HepG2 (cell line): ENCODE data around the gene ARCN1. TPM values are rescaled to one million over a fixed set of nuclear protein-coding genes. Genes with fewer than 3 reads are reported as not detected.
A peak's percentile ranks its signal among the peaks of the same experiment; 100 is the strongest.

Source experiments
- ATAC-seq: fragments of 200-7000 bp; cut with Tn5 transposase; 3 replicates; pipeline ENCODE4 v1.9.1; 2020; ENCODE audit warnings: mild to moderate bottlenecking, moderate library complexity
- BruUV-seq: library from RNA; stranded (reverse); fragments of 400-500 nt; replicated peaks from 2 replicates; lab custom pipeline; 2021; lab: Mats Ljungman, UMichigan
- CTCF ChIA-PET: fragments of 300-600 bp; formaldehyde crosslinking; extraction: SDS; loops from one replicate; lab custom pipeline; 2021; ENCODE audit warnings: low total read pairs, inconsistent platforms, low intra/inter-chr PET ratio; lab: Yijun Ruan, JAX
- POLR2A ChIA-PET: fragments of 350-600 bp; sonication (Branson Sonifier 250); formaldehyde crosslinking; loops from one replicate; lab custom pipeline; 2020; ENCODE audit warnings: antibody characterized with exemption, inconsistent platforms; lab: Yijun Ruan, JAX
- DNase-seq: peaks from one replicate; pipeline ENCODE4 v3.0.0-alpha.2; 2015; ENCODE audit warnings: low spot score
- FAIRE-seq: peaks from 3 replicates; lab custom pipeline; 2011; peaks lifted over from hg19 to GRCh38; lab: Jason Lieb, UNC
- H2AFZ ChIP-seq: one replicate; pipeline ENCODE4 v1.6.1; 2011; ENCODE audit warnings: low read length, inconsistent platforms
- H3K27ac ChIP-seq: fragments of 300-600 bp; 3 replicates; pipeline ENCODE4 v1.8.0; 2011; ENCODE audit warnings: mixed run types, mild to moderate bottlenecking, mixed read lengths, low read length, inconsistent platforms; ENCODE audit not compliant: insufficient read depth; ENCODE audit errors: extremely low read length
- H3K27me3 ChIP-seq, 2 experiments: fragments of 200-600 bp in 1 of 2; 2 replicates in 1 of 2; 3 replicates in 1 of 2; pipeline versions ENCODE4 v1.6.0 to v1.8.0; 2011; ENCODE audit warnings: low read length in 2 of 2, mild to moderate bottlenecking in 2 of 2, moderate library complexity in 2 of 2, inconsistent platforms in 1 of 2; ENCODE audit not compliant: insufficient read depth in 2 of 2, control insufficient read depth in 1 of 2
- H3K36me3 ChIP-seq, 2 experiments: fragments of 200-600 bp in 1 of 2; replicated peaks in 1 of 2; 2 replicates in 1 of 2; 3 replicates in 1 of 2; pipeline versions ENCODE4 v1.5.1 to v1.8.0; 2011; ENCODE audit warnings: low read length in 2 of 2, inconsistent platforms in 1 of 2; ENCODE audit not compliant: insufficient read depth in 2 of 2, control insufficient read depth in 1 of 2
- H3K4me1 ChIP-seq: 2 replicates; pipeline ENCODE4 v1.5.1; 2012; ENCODE audit warnings: low read length, inconsistent platforms; ENCODE audit not compliant: insufficient read depth
- H3K4me2 ChIP-seq: 2 replicates; pipeline ENCODE4 v1.6.0; 2011; ENCODE audit warnings: low read depth, low read length, inconsistent platforms
- H3K4me3 ChIP-seq, 3 experiments: fragments of 200-600 bp in 1 of 3; sonication (generic), shearing (Covaris generic) in 1 of 3; replicated peaks in 1 of 3; 2 replicates each; pipeline ENCODE4 v1.5.1; 2011 to 2016; ENCODE audit warnings: low read length in 3 of 3, inconsistent platforms in 2 of 3, low read depth in 2 of 3, mild to moderate bottlenecking in 2 of 3, control low read depth in 1 of 3, mixed read lengths in 1 of 3; ENCODE audit not compliant: insufficient read depth in 1 of 3
- H3K79me2 ChIP-seq: one replicate; pipeline ENCODE4 v1.6.1; 2011; ENCODE audit warnings: low read length, inconsistent platforms; ENCODE audit not compliant: insufficient read depth
- H3K9ac ChIP-seq: 2 replicates; pipeline ENCODE4 v1.6.0; 2011; ENCODE audit warnings: mild to moderate bottlenecking, low read depth, low read length, inconsistent platforms; ENCODE audit not compliant: insufficient read depth
- H3K9me3 ChIP-seq: 2 replicates; pipeline ENCODE4 v1.5.1; 2012; ENCODE audit warnings: mild to moderate bottlenecking, low read length
- H4K20me1 ChIP-seq: 2 replicates; pipeline ENCODE4 v1.6.0; 2011; ENCODE audit warnings: inconsistent platforms, mild to moderate bottlenecking, low read length, moderate library complexity; ENCODE audit not compliant: insufficient read depth
- AKAP8 ChIP-seq: sonication (generic); formaldehyde crosslinking; IDR thresholded peaks from 2 replicates; pipeline ENCODE4 v1.5.1; 2020; ENCODE audit warnings: mild to moderate bottlenecking, missing genetic modification reagents
- ARHGAP35 ChIP-seq: sonication (generic); formaldehyde crosslinking; IDR thresholded peaks from 2 replicates; pipeline ENCODE4 v1.9.0; 2022; ENCODE audit warnings: mild to moderate bottlenecking, inconsistent platforms, moderate library complexity, missing genetic modification reagents, borderline replicate concordance
- MAFF ChIP-seq: IDR thresholded peaks from 2 replicates; pipeline ENCODE4 v1.6.1; 2011; ENCODE audit warnings: low read depth, low read length, improper control_type of control experiment
- MAFK ChIP-seq, 2 experiments: IDR thresholded peaks in 1 of 2; conservative IDR thresholded peaks in 1 of 2; 2 replicates each; pipeline ENCODE4 v1.6.1; 2011; ENCODE audit warnings: improper control_type of control experiment in 2 of 2, low read length in 2 of 2
- MTF2 ChIP-seq: sonication (generic); formaldehyde crosslinking; IDR thresholded peaks from 2 replicates; pipeline ENCODE4 v1.5.0; 2020; ENCODE audit warnings: missing genetic modification reagents, borderline replicate concordance
- THAP8 ChIP-seq: sonication (generic); formaldehyde crosslinking; IDR thresholded peaks from 2 replicates; pipeline ENCODE4 v1.5.1; 2020; ENCODE audit warnings: missing genetic modification reagents, mild to moderate bottlenecking, borderline replicate concordance
- ZFAT ChIP-seq: sonication (generic); formaldehyde crosslinking; conservative IDR thresholded peaks from 2 replicates; pipeline ENCODE4 v1.8.1; 2023; ENCODE audit warnings: missing genetic modification reagents, inconsistent platforms
- ZMYM3 ChIP-seq: sonication (generic); formaldehyde crosslinking; IDR thresholded peaks from 2 replicates; pipeline ENCODE4 v1.5.1; 2020; ENCODE audit warnings: mild to moderate bottlenecking, missing genetic modification reagents
- WGBS: methylation state at CpG from one replicate; pipeline ENCODE4 v1.1.6; 2017; ENCODE audit warnings: low lambda C conversion rate; 5-methylcytosine and 5-hydroxymethylcytosine counted together
- in situ Hi-C: cut with HindIII; loops from 2 replicates; pipeline ENCODE4 v1.10.0; 2017; ENCODE audit warnings: low pct_unique_long_range_greater_than_20kb; ENCODE audit not compliant: extremely low pct_ligation_motif_present
- intact Hi-C: fragments of 100-400 bp; cut with micrococcal nuclease; formaldehyde crosslinking; loops from one replicate; pipeline ENCODE4 v1.10.0; 2022; ENCODE audit not compliant: unreplicated experiment
- polyA plus RNA-seq, 8 experiments: library from polyadenylated mRNA; depleted of rRNA in 3 of 8; stranded (reverse) in 7 of 8; unstranded in 1 of 8; fragments of >200 nt; fragmentation: Illumina TruSeq in 4 of 8; extraction: Trizol in 4 of 8; gene quantifications; 2 replicates each; pipeline versions ENCODE4 v1.2.1 to v1.2.3, GENCODE V29; 2011 to 2016; ENCODE audit warnings: low read depth in 4 of 8, missing spikeins in 1 of 8, mixed read lengths in 1 of 8; ENCODE audit not compliant: insufficient read depth in 1 of 8
- total RNA-seq, 5 experiments: library from RNA; depleted of rRNA; stranded (reverse); fragments of >200 nt; fragmentation: Illumina TruSeq; extraction: Trizol; gene quantifications; 2 replicates each; pipeline ENCODE4 v1.2.3, GENCODE V29; 2016; ENCODE audit warnings: low read depth in 1 of 5

Gene ARCN1
- total and polyA plus RNA-seq, 2 of the 13 experiments (the other 11 are each of a cell fraction or from before 2014, with no cell fraction given), result 148 to 200 TPM

- ChIA-PET CTCF (no interaction called here), POLR2A (interaction anchor here (0.6 kb wide), 1 partner anchor 135 kb away, joined by 3 read pairs; no protein-coding TSS in a partner anchor)
- ATAC-seq (no peak), FAIRE-seq (no peak), DNase-seq (no peak)
- in situ Hi-C loops, result no loop called here
- no peaks in the 10 kb centered on the region for H3K79me2 ChIP-seq
- H2AFZ ChIP-seq, result no peak overlapping the region
- no peaks in the 10 kb centered on the region for H3K36me3 ChIP-seq
- no peak overlapping the region for H3K4me2 ChIP-seq
- no peak overlapping the region for H3K4me3 ChIP-seq
- 90% methylated on average over 6 of the region's 6 CpGs for WGBS
- intact Hi-C loops, result loop anchor here (2.0 kb wide), 1 partner anchor 29 kb away; no protein-coding TSS in a partner anchor
- peaks cover 26% of the 10 kb centered on the region for H3K4me1 ChIP-seq
- BruUV-seq, result no TSS peak
- no peak overlapping the region for H3K27ac ChIP-seq
- H4K20me1 ChIP-seq, result no peaks in the 10 kb centered on the region
- H3K9ac ChIP-seq, result no peak overlapping the region
- TF ChIP-seq THAP8 (CRISPR knock-in tag) (no peak), AKAP8 (CRISPR knock-in tag) (no peak), ZFAT (no peak), ZMYM3 (CRISPR knock-in tag) (no peak), MTF2 (CRISPR knock-in tag) (no peak)
- H3K27me3 ChIP-seq, result no peaks in the 10 kb centered on the region
- H3K9me3 ChIP-seq, result no peaks in the 10 kb centered on the region
These were observed 34.7 kb upstream of the ARCN1 start for GRCh38 chr11:118537409-118537980.

GRCh38 chr11:118544010-118544646 lies 28.1 kb upstream of the ARCN1 start:
- Histone ChIP-seq H4K20me1 (no peaks in the 10 kb centered on the region), H3K27ac (no peak overlapping the region), H3K4me1 (no peaks in the 10 kb centered on the region), H3K79me2 (no peaks in the 10 kb centered on the region), H3K36me3 (no peaks in the 10 kb centered on the region; a peak in 2 of 5 replicates), H3K4me2 (no peak overlapping the region), H2AFZ (no peak overlapping the region), H3K9ac (no peak overlapping the region), H3K4me3 (no peak overlapping the region), H3K9me3 (no peaks in the 10 kb centered on the region), H3K27me3 (no peaks in the 10 kb centered on the region)
- TF ChIP-seq MAFK (conservative IDR thresholded peaks at IDR 0.05 in 1 of 2, IDR thresholded peaks at IDR 0.05 in 1 of 2; ENCODE audit: low read length in 2 of 2) (peak in 1 of 2 experiments; percentile 56; a peak in 2 of 4 replicates), MAFF (0 out of 2 replicates have a peak, but pooled peaks have one; percentile 39), ARHGAP35 (CRISPR knock-in tag) (no peak)
- intact Hi-C loops (no loop called here), in situ Hi-C loops (no loop called here)
- no peak for DNase-seq
- ChIA-PET POLR2A (no interaction called here), CTCF (no interaction called here)
- no TSS peak for BruUV-seq
- FAIRE-seq, result no peak
- no peak for ATAC-seq
- WGBS, result 93% methylated on average over 8 of the region's 8 CpGs
